ENCODE measurements around the gene BICRA. TPM values are rescaled to one million over a fixed set of nuclear protein-coding genes. Genes with fewer than 3 reads are reported as not detected.
A peak's percentile ranks its signal among the peaks of the same experiment; 100 is the strongest.

The BICRA gene
- total RNA-seq, 1 donor from 2014 or later: 15.9 TPM

- peaks cover 57% of the 10 kb centered on the region for H3K36me3 ChIP-seq
- no peaks in the 10 kb centered on the region for H3K9me3 ChIP-seq
- no peak overlapping the region for H3K27ac ChIP-seq
- TF ChIP-seq CTCF (IDR thresholded peaks at IDR 0.05): no peak
- no peaks in the 10 kb centered on the region for H3K4me1 ChIP-seq
- H3K27me3 ChIP-seq: no peaks in the 10 kb centered on the region
- no peak for ATAC-seq
- intact Hi-C loops (cut with DNase I): no loop called here
- no peak overlapping the region for H3K4me3 ChIP-seq
- peak; percentile 34 for DNase-seq
Observed at GRCh38 chr19:47674548-47674947, 65.6 kb downstream of the BICRA start.

DNA sequence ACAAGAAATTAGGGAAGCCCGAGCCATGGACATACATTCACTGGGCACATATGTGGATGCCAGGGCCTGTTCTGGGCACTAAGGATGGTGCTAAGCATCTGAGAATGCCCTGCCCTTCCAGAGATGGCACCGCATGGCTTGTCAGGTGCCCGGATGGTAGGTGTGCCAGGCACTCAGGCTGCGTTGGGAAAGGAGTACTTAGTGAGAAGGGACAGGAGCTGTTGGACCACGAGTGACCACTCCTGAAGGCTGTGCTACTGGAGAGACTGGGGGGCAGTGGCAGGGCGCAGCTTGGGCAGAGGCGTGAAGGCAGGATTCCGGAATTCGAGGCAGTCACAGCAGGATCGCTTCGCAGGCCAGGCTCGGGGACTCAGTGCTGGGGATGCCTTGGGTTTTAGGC is 66.3 kb downstream of the BICRA start:
- intact Hi-C loops (cut with DNase I): no loop called here
- TF ChIP-seq CTCF (IDR thresholded peaks at IDR 0.05): no peak
- DNase-seq (no peak), ATAC-seq (no peak)
- Histone ChIP-seq H3K36me3 (peaks cover 61% of the 10 kb centered on the region), H3K4me1 (no peaks in the 10 kb centered on the region), H3K9me3 (no peaks in the 10 kb centered on the region), H3K4me3 (no peak overlapping the region), H3K27ac (no peak overlapping the region), H3K27me3 (no peaks in the 10 kb centered on the region)

DNA sequence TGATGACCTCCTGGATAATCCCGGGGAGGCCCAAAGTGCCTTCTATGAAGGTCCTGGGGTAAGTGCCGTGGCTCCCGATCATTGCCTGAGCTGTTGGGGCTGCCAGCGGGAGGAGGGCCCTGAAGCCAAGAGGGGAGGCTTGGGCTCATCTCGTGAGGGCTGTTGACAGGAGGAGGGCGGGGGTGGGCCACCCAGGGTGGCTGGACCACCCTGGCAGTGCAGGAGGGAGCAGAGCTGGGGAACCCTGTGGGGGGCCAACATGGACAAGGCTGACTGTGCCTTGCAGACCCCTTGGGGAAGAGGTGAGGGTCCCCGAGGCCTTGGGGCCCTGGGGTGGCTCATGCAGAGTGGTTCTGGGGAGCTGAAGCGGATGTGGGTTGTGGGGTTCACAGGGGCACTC is 66.9 kb downstream of the BICRA start:
- H3K27me3 ChIP-seq: no peaks in the 10 kb centered on the region
- H3K4me1 ChIP-seq: no peaks in the 10 kb centered on the region
- no peak for ATAC-seq
- no peak for DNase-seq
- H3K9me3 ChIP-seq: no peaks in the 10 kb centered on the region
- no peak for TF ChIP-seq CTCF (IDR thresholded peaks at IDR 0.05)
- no peak overlapping the region for H3K27ac ChIP-seq
- H3K4me3 ChIP-seq: no peak overlapping the region
- H3K36me3 ChIP-seq: peaks cover 60% of the 10 kb centered on the region
- intact Hi-C loops (cut with DNase I): no loop called here

- Histone ChIP-seq H3K27me3 (no peaks in the 10 kb centered on the region), H3K27ac (no peak overlapping the region), H3K36me3 (peaks cover 57% of the 10 kb centered on the region), H3K9me3 (no peaks in the 10 kb centered on the region), H3K4me3 (no peak overlapping the region), H3K4me1 (no peaks in the 10 kb centered on the region)
- TF ChIP-seq CTCF (IDR thresholded peaks at IDR 0.05): no peak
- DNase-seq (no peak), ATAC-seq (peak; percentile 8)
- intact Hi-C loops (cut with DNase I): no loop called here
Observed at GRCh38 chr19:47676811-47677210, 67.9 kb downstream of the BICRA start.

- Histone ChIP-seq H3K4me1 (no peaks in the 10 kb centered on the region), H3K9me3 (no peaks in the 10 kb centered on the region), H3K36me3 (peaks cover 42% of the 10 kb centered on the region), H3K4me3 (no peak overlapping the region), H3K27ac (no peak overlapping the region), H3K27me3 (no peaks in the 10 kb centered on the region)
- peak; percentile 59 for DNase-seq
- intact Hi-C loops (cut with DNase I): no loop called here
- no peak for ATAC-seq
- TF ChIP-seq CTCF (IDR thresholded peaks at IDR 0.05): no peak
Observed at GRCh38 chr19:47679251-47679900, 70.4 kb downstream of the BICRA start.
